ENCODE results near the gene ARID5B.

The ARID5B gene

GRCh38 chr10:62039954-62040353, 138.5 kb downstream of the ARID5B start:
- DNase-seq = no peak

- no peak for DNase-seq
Measured at GRCh38 chr10:62040881-62041280, 139.4 kb downstream of the ARID5B start.

- no peak for DNase-seq
Measured at GRCh38 chr10:62043421-62044021, 142.0 kb downstream of the ARID5B start.

GRCh38 chr10:62044566-62044965, 143.1 kb downstream of the ARID5B start:
- DNase-seq = no peak

- DNase-seq = no peak
Measured at GRCh38 chr10:62045765-62046521, 144.4 kb downstream of the ARID5B start.

GRCh38 chr10:62046522-62047227, 145.2 kb downstream of the ARID5B start:
- DNase-seq = peak; percentile 75

GRCh38 chr10:62047228-62047892, 145.9 kb downstream of the ARID5B start:
- no peak for DNase-seq

GRCh38 chr10:62047960-62048383, 146.5 kb downstream of the ARID5B start:
- no peak for DNase-seq

GRCh38 chr10:62048470-62048869, 147.0 kb downstream of the ARID5B start:
- DNase-seq = no peak

GRCh38 chr10:62048919-62049623, 147.6 kb downstream of the ARID5B start:
- DNase-seq = peak; percentile 7

GRCh38 chr10:62049624-62050345, 148.3 kb downstream of the ARID5B start:
- DNase-seq = no peak

- no peak for DNase-seq
Measured at GRCh38 chr10:62050346-62050892, 148.9 kb downstream of the ARID5B start.

- no peak for DNase-seq
Measured at GRCh38 chr10:62050893-62051433, 149.5 kb downstream of the ARID5B start.

- DNase-seq = no peak
Measured at GRCh38 chr10:62052276-62052675, 150.8 kb downstream of the ARID5B start.

- no peak for DNase-seq
Measured at GRCh38 chr10:62053860-62054259, 152.4 kb downstream of the ARID5B start.

- DNase-seq = no peak
Measured at GRCh38 chr10:62054408-62054807, 152.9 kb downstream of the ARID5B start.

- DNase-seq = no peak
Measured at GRCh38 chr10:62054830-62055229, 153.3 kb downstream of the ARID5B start.

GRCh38 chr10:62056219-62056618, 154.7 kb downstream of the ARID5B start:
- no peak for DNase-seq

GRCh38 chr10:62056698-62057097, 155.2 kb downstream of the ARID5B start:
- no peak for DNase-seq

- no peak for DNase-seq
Measured at GRCh38 chr10:62057359-62057758, 155.9 kb downstream of the ARID5B start.

- DNase-seq = no peak
Measured at GRCh38 chr10:62057850-62058249, 156.4 kb downstream of the ARID5B start.

Data from DMS 273 treated with DMSO at 0.1 percent for 48 hours (cell line).